Jurkat, Clone E6-1 (cell line): Measurements from ENCODE around the gene ZRANB3.
"Not testable (repeated sequence)": the region's sequence is repeated elsewhere in the genome, so short reads cannot be mapped to it uniquely, and the experiment has no call there.

Experiments used
- DNase-seq: peaks from one replicate; pipeline ENCODE4 v3.0.0-alpha.2; 2011; ENCODE audit warnings: low read depth, low spot score
- H3K4me3 ChIP-seq: 2 replicates; pipeline ENCODE4 v1.5.1; 2011; ENCODE audit warnings: mild to moderate bottlenecking, low read length, control low read depth, moderate library complexity

ZRANB3 gene

GRCh38 chr2:135105513-135106316, 425.3 kb downstream of the ZRANB3 start:
- not testable (repeated sequence) for H3K4me3 ChIP-seq, DNase-seq

- DNase-seq = no peak
- no peak overlapping the region for H3K4me3 ChIP-seq
Observed at GRCh38 chr2:135103843-135104242, 427.2 kb downstream of the ZRANB3 start.

- DNase-seq = no peak
- H3K4me3 ChIP-seq = no peak overlapping the region
Observed at GRCh38 chr2:135099802-135100483, 431.1 kb downstream of the ZRANB3 start.

- no peak for DNase-seq
- H3K4me3 ChIP-seq = no peak overlapping the region
Observed at GRCh38 chr2:135097532-135098231, 433.3 kb downstream of the ZRANB3 start.

GRCh38 chr2:135096665-135097446, 434.2 kb downstream of the ZRANB3 start:
- no peak for DNase-seq
- no peak overlapping the region for H3K4me3 ChIP-seq

GRCh38 chr2:135095591-135095990, 435.4 kb downstream of the ZRANB3 start:
- no peak for DNase-seq
- no peak overlapping the region for H3K4me3 ChIP-seq

GRCh38 chr2:135094508-135094907, 436.5 kb downstream of the ZRANB3 start:
- no peak for DNase-seq
- H3K4me3 ChIP-seq = no peak overlapping the region

- no peak for DNase-seq
- H3K4me3 ChIP-seq = no peak overlapping the region
Observed at GRCh38 chr2:135093670-135094330, 437.2 kb downstream of the ZRANB3 start.

- DNase-seq = no peak
- H3K4me3 ChIP-seq = no peak overlapping the region
Observed at GRCh38 chr2:135093193-135093592, 437.8 kb downstream of the ZRANB3 start.

- H3K4me3 ChIP-seq = no peak overlapping the region
- no peak for DNase-seq
Observed at GRCh38 chr2:135091681-135092080, 439.3 kb downstream of the ZRANB3 start.

GRCh38 chr2:135089597-135089996, 441.4 kb downstream of the ZRANB3 start:
- not testable (repeated sequence) for H3K4me3 ChIP-seq, DNase-seq
